HG02973 (cell line): ENCODE data around the gene ENTPD2.

ENCODE experiments used
- ATAC-seq: cut with Tn5 transposase; IDR thresholded peaks from one replicate; pipeline ENCODE4 v1.9.1; 2021; ENCODE audit warnings: moderate library complexity; ENCODE audit not compliant: unreplicated experiment

The ENTPD2 gene

DNA sequence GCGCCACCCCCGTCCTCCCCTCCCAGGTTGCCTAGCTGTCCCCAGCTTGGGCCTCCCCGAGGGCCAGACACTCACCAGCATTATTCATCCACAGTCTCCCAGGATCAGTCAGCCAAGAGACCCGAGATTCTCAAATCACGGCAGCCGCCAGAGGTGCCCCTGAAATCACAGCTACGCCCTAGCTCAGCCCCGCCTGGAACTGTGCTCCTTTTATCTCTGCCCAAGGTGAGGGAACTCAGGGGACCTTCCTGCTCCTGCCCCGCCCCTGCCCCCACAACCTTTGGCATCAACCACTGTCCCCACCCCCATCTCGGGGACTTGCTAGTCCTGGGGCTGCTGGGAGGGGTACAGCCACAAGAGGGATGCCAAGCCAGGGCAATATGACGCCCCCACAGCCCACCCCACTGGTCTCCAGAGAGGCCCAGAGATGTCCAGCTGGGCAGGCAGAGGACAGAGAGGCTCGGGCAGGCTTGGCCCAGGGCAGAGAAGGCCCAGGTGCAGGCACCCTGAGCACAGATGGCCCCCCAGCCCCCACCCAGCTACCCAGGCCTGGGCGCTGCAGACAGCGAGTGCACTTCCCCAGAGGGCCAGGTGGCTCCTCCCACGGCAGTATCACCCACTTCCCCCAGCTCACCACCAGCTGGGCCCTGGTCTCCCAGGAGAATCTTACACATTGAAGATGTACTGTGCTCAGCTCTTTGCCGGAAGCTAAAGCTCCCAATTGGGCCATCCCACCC lies 21.8 kb downstream of the ENTPD2 start, which contains the start of gene FUT7:
Gene FUT7, minus strand, starts transcription at position 185 of the 737 bp plus-strand sequence. Its CDS starts 97 bp downstream, at position 88.
- no peak for ATAC-seq

DNA sequence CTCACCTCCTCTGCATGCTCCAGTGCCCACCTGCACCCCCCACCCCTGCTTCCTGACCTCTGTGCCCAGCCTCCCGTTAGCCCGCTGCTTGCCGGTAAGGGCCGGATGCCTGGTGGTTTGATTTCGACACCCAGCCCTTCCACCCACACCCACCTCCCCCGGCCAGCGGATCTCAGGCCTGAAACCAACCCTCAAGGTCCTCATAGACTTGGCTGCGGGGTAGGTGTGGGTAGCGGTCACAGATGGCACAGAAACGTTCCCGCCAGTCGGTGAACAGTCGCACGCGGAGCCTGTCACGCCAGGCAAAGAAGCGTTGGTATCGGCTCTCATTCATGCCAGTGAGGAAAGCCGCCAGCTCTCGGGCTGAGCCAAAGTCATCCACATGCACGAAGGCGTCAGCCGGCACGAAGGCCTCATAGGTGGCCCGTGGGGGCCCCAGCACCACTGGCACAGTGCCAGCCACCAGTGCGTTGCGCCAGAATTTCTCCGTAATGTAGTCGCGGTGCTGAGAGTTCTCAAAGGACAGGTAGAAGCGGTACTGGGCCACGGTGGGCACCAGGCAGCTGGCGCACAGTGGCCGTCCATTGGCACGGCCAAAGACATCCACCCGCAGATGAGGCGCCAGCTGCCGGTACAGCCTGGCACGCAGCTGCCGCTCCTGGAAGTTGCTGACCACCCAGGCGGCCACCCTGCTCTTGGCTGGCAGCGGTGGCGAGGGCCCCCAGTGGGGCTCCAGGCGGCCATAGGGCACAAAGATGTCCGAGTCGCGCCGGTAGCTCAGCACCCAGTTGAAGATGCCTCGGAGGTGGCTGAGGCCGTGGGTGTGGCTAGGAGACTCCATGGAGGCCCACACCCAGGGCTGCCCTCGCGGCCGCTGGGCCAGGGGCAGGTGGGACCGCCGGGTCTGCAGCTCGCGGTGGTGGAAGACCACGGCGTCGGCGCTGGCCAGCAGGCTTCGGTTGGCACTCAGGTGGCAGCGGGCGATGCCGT lies 23.0 kb downstream of the ENTPD2 start:
- no peak for ATAC-seq

DNA sequence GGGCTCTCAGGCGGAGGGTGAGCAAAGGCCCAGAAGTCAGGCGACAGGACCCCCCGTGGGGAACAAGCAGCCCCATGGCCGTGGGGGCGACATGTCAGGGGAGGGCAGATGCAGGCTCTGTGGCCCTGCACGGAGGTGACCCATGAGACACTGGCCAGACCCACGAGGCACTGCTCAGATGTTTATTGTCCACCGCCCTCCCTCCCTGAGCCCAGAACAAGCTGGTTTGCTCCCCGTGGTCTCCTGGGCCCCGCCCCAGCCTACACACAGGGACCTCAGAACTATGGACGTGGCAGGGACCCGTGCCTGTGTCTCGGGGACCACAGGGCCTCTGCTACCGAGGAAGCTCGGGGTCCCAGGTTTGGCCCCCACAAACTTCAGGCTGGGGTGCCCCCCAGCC lies 23.9 kb downstream of the ENTPD2 start:
- no peak for ATAC-seq

DNA sequence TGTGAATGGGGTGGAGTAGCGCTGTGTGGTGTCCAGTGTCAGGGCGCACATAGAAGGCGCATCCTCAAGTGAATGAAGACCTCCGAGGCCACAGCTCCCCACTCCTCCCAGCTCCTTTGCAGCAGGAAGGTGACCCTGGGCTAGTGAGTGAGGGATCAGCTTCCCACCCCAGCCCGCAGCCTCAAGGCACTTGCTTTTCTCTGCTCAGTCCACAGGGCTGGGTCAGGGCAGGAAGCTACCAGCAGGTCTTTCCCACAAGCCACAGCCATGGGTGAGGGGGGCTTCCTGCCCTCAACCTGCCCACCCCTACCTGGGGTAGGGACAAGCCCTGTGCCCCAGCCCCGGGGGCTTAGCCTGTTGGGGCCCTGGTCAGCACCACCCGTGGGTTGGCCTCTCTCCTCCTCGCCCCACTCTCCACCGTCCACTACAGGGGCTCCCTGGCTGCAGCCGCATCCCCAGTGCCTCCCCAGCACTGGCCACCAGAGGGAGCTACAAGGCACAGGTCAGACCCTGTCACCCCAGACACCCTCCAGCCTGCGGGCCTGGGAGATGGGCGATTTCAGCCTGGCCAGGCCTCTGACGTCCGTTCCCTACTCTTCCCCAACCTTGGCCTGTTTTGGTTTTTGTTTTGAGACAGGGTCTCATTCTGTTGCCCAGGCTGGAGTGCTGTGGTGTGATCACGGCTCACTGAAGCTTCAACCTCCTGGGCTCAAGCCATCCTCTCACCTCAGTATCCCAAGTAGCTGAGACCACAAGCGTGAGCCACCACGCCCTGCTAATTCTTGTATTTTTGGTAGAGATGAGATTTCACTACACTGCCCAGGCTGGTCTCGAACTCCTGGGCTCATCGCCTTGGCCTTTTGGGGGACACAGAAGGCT lies 24.6 kb downstream of the ENTPD2 start:
- no peak for ATAC-seq

DNA sequence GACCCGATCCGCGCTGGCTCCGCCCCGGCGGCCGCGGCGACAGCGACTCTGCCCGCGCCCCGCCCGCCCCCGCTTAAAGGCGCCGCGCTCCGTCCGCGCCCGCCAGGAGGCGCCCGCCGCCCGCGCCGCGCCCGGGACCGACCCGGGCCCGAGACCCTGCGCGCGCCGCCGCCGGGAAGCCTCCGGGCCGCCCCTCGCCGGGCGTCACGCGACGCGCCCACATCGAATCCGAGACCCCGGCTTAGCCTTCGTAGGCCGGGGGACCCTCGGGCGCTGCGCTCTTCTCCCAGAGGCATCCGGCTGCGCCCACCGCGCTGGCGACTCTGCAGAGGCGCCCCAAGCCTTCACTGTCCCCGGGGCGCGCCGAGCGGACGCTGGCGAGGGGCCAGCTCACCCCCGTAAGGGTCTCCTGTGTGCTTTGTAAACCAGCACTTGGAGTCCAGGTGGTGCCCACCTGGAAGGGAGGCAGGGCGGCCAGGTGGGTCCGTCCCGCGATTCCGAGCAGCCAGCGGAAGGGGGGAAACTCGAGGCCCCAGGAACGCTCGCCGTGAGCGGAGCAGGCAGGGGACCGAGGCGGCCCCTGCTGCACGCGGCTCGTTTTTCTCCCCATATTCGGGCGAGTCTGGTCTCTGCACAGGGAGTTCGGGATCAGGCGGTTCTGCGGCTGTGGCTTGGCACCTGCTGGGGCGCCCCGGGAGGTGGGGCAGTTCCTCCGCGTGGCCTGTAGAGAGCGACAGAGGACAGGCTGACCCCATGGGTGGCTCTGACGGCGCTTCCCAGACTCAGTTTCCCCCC lies 25.4 kb downstream of the ENTPD2 start:
- ATAC-seq: no peak

DNA sequence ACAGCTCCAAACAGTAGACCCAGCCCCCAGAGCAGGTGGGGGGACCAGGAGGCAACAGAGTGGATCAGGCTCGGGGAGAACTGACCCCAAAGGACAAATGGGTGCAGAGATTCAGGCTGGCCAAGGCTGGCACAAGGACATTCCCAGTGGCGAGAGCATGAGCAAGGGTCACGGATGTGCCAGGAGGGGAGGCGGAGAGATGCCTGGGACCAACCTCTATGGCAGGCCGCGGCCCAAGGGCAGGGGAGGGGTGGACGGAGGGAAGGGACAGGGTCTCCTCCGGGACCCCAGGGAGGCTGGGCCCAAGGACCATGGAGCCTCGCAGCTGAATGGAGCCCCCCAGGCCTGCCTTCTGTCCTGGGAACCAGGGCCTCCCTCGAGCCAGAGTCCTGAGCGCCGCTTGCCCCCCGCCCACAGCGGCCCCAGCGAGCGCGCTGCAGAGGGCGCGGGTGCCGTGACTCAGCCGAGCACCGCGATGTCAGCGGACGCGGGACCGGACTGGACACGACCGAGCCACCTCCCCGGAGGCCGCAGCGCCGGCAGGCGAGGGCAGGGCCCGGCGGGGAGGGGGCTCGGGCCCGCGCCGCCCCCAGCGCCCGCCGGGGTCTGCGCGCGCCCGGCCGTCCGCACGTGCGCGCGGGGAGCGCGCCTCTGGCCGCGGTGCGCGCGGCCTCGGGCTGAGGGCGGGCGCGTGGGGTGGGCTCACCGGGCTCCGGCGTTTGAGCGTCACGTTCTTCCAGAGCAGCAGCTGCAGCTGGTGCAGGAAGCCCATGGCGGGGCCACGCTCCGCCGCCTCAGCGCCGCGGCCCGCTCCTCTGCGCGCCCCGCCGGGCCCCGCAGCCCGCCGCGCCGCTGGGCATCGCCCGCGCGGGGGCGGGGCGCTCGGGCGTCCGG lies 26.2 kb downstream of the ENTPD2 start, which contains the start of gene ABCA2:
Gene ABCA2, minus strand, starts transcription at position 869 of the 894 bp plus-strand sequence. Its CDS starts 97 bp downstream, at position 772.
- ATAC-seq: no peak

DNA sequence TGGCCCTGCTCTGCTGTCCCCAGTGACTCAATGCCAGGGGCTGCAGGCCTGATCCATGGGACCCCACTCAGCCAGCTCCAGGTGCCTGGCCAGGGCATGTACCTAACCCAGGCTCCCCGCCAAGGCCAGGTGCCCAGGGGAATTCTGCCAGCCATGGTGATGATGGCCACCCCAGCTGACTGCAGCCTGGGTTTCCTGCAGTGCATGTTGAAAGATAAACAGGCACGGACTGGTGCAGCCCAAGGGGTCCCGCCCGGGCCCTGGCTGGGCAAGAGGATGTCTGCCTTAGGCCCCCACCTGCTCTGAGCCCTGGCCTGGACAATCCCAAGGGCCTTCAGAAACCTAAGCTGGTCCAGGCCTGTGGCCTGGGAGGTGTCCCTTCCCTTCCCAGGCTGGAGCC lies 27.0 kb downstream of the ENTPD2 start:
- no peak for ATAC-seq

DNA sequence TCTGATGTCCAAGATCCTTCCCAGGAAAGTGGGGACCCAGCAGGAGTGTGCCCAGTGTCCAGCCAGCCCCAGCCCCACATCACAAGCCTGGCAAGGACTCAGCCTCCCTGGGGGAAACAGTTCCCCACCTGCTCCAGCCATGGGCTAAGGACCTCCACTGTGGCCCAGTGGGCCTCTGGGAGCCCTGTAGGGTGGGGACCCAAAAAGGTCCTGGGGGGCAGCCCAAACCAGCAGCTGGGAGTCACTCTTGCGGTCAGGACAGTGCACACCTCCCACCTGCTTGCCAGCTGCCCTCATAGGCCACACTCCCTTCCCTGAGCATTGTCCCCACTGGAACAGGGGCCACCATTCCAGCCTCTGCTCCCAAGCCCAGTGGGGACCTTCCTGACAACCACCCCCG lies 27.5 kb downstream of the ENTPD2 start:
- no peak for ATAC-seq

DNA sequence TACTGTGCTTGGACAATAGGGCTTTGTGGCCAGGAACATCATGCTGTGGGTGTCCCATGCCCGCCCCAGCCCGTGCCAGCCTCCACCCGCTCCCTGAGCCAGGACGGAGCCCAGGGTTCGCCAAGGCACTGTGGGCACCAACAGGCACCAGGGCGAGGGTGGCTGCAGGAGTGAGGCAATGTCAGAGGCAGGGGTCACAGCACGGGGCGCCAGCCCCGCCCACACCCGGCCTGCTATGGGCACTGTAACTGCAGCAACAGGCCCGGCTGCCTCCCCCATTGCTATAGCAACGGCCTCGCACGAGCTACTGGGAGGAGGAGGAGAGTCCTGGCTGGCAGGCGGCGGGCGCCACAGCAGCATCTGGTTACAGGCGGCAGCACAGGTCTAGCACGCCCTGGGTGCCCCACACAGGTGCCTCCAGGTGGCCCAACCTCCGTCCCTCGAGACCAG lies 28.3 kb downstream of the ENTPD2 start:
- no peak for ATAC-seq

DNA sequence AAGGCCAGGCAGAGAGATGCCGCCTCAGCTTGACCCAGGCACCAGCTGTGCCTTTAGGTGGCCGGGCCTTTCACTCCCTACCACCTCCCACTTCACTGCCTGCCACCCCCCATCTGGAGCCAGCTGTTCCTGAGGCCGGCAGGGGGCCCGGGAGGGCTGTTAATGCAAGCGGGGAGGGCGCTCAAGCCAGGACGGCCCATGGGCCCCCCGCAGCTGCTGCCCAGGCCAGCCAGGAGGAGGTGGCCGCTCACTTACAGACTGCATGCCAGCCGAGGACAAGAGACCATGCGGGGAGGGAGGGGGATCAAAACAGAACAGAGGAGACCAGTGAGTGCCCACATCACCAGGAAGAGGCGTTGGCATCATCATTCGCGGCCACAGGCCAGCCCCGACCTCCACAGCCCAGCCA lies 30.3 kb downstream of the ENTPD2 start:
- no peak for ATAC-seq

DNA sequence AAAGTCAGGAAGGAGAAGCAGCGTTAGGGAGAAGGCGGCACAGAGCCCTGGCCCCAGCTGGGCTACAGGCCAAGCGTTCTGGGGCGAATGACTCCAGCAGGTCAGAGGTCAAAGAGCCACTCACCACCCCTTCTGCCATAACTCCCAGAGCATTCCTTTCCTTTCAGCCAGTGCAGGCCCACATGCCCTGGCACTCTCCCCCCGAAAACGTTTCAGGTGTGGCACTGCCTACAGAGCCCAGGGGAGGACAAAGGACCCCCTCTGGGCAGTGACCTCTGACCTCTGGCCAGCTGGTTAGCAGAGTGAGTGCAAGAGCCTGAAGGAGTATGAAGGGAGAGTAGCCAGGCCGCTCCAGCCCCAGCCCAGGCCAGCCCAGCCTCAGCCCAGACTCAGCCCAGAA lies 30.7 kb downstream of the ENTPD2 start:
- ATAC-seq: no peak

DNA sequence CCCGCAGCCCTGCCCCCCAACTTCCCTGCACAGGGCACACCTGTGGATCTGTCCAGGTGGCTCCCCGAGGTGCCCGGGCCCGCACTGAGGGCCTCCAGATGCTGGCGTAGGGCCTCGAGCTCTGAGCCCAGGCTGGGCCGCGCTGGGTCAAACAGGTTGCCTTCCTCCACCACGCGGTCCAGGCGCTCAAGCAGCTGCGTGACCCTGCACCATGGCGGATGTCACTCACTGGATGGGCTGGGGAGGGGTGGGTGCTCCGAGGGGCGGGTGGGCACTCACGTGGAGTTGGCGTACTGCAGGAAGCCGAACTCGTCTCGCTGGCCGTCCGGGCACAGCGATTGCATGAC lies 31.2 kb downstream of the ENTPD2 start:
- ATAC-seq: no peak

DNA sequence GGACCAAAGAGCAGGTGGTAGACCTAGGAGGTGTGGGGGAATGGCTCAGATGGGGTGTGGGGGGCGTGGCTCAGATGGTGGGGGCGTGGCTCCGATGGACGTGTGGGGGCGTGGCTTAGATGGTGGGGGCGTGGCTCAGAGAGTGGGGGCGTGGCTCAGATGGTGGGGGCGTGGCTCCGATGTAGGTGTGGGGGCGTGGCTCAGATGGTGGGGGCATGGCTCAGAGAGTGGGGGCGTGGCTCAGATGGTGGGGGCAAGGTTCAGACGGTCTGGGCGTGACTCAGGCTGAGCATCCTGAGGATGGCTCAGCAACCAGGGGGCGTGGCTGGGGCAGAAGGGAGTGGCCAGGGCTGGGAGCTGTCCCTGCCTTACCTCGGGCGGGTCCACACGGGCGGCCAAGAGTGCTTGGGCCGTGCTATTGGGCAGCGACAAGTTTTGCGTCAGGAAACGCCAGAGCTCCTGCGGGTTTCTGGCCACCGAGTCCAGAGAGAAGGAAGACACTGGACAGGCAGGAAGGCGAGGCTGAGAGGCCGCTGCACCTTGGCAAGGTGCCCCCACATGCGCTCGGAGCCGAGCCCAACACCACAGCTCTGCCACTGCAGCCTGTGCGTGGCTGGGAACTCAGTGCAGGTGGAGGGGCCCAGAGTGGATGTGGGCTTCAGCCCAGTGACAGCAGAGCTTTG lies 31.7 kb downstream of the ENTPD2 start:
- no peak for ATAC-seq

DNA sequence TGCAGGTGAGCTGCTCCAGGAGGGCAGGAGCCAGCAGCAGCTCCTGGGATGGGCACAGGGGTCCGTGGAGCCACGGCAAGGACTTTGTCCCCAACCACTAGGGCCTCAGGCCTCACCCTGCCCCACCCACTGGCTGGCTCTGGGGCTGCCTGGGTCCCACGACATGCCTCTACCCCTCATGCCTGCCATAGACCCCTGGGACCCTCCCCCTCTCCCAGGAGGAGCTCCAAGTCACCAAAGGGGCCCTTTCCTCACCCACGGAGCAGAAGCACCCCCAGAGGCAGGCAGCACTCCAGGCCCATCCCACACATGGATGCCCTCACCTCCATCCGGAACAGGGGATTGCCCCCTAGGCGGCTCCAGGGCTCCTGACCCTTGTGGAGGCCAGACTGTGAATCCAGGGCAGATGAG lies 32.3 kb downstream of the ENTPD2 start:
- no peak for ATAC-seq

DNA sequence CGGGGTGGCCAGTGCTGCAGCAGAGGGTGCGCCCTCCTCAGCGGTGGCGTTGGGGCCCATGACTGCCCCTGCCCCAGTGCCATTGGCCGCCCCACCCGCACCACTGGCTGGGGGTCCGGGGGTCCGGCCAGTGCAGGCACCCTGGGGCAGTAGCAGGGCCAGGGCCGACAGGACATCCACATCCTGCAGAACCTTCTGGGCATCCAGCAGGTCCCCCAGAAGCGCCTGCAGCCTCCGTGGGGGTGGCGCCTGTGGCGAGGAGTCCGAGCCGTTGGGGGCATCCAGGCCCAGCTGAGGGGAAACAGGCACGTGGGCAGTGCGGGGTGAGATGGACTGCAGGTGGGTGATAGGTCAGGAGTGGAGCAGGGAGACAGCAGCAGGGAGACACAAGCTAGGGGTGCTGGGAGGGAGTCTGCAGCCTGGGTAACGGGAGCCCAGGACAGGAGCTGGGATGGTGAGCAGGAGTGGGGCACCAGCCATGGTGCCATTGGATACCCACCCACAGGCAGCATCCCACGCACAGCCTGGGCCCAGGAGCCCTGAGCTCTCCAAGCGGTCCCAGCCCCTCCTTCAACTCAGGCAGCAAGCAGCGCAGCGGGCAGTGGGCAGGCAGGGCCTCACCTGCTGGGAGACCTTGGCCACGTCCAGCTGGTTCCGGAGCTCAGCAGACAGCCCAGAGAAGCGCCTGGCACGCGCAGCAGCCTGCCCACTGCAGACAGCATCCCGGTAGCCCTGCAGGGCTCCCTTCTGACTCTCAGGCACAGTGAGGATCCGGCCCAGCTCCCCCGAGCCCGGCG lies 32.9 kb downstream of the ENTPD2 start:
- no peak for ATAC-seq

DNA sequence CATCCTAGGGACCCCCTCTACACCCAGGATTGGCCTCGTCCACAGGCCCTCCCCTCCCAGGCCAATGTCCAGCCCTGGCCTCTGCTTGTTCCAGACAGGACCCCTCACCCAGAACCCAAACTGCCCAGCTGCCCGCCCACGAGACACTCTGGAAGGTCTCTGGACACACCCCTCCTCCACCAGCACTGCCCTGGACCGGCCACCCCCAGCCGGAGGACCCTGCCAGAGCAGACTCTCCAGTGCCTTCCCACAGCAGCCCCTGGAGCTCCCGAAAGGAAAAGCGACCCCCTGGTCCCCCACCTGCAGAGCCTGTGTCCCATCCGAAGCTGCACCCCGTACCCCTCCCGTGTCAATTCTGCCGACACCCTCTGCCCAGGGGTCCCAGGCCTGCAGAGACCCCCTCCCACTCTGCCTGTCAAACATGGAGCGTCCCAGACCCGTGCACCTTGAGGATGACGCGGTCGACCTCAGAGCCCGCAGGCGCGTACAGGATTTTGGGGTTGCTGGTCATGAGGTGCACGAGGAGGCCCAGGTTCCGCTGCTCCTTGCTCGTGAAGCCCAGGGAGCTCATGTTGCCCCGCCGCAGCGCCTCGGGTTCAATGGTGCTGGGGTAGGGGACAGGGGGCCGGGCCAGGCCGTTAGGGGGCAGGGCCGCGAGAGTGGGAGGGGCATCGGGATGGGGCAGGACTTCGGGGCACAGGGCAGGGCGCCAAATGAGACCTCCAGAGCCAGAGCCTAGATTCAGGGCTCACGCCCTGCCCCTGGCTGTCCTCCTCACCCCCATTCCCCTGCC lies 33.8 kb downstream of the ENTPD2 start:
- no peak for ATAC-seq
